Keratinocyte (primary cell): ENCODE measurements around the gene RIN3. TPM values are rescaled to one million over a fixed set of nuclear protein-coding genes. Genes with fewer than 3 reads are reported as not detected.

Experiments
- DNase-seq: peaks from one replicate; pipeline ENCODE4 v3.0.0-alpha.2; 2011; ENCODE audit warnings: low read depth, missing footprints, low spot score
- FAIRE-seq: peaks from 2 replicates; lab custom pipeline; 2011; peaks lifted over from hg19 to GRCh38; lab: Jason Lieb, UNC
- H2AFZ ChIP-seq: 2 replicates; pipeline ENCODE4 v1.6.0; 2012; ENCODE audit warnings: low read length, control low read depth, inconsistent platforms; ENCODE audit not compliant: control insufficient read depth
- H3K27ac ChIP-seq: 2 replicates; pipeline ENCODE4 v1.5.1; 2011; ENCODE audit warnings: low read length; ENCODE audit not compliant: control insufficient read depth, insufficient read depth
- H3K27me3 ChIP-seq: 3 replicates; pipeline ENCODE4 v1.6.0; 2011; ENCODE audit warnings: low read length; ENCODE audit not compliant: control insufficient read depth, insufficient read depth; ENCODE audit errors: extremely low read depth
- H3K36me3 ChIP-seq, 2 experiments: 2 replicates in 1 of 2; 3 replicates in 1 of 2; pipeline ENCODE4 v1.5.1; 2011; ENCODE audit warnings: low read length in 2 of 2, mild to moderate bottlenecking in 1 of 2; ENCODE audit not compliant: control insufficient read depth in 2 of 2, insufficient read depth in 2 of 2; ENCODE audit errors: extremely low read depth in 1 of 2
- H3K4me1 ChIP-seq: 3 replicates; pipeline ENCODE4 v1.5.1; 2011; ENCODE audit warnings: low read length; ENCODE audit not compliant: control insufficient read depth, insufficient read depth; ENCODE audit errors: extremely low read depth
- H3K4me2 ChIP-seq: 3 replicates; pipeline ENCODE4 v1.6.0; 2011; ENCODE audit warnings: low read depth, low read length; ENCODE audit not compliant: control insufficient read depth, insufficient read depth; ENCODE audit errors: extremely low read depth
- H3K4me3 ChIP-seq, 3 experiments: fragments of 200-600 bp in 1 of 3; sonication (generic) in 1 of 3; 2 replicates in 2 of 3; 3 replicates in 1 of 3; pipeline ENCODE4 v1.5.1; 2011 to 2016; ENCODE audit warnings: low read length in 3 of 3, mild to moderate bottlenecking in 3 of 3, control low read depth in 2 of 3, inconsistent platforms in 1 of 3, low read depth in 1 of 3, mixed read lengths in 1 of 3, mixed run types in 1 of 3, moderate library complexity in 1 of 3; ENCODE audit not compliant: control insufficient read depth in 2 of 3, insufficient read depth in 2 of 3; ENCODE audit errors: extremely low read depth in 1 of 3
- H3K79me2 ChIP-seq: 2 replicates; pipeline ENCODE4 v1.6.0; 2012; ENCODE audit warnings: low read length; ENCODE audit not compliant: control insufficient read depth, insufficient read depth
- H3K9ac ChIP-seq: 3 replicates; pipeline ENCODE4 v1.6.0; 2011; ENCODE audit warnings: low read length; ENCODE audit not compliant: control insufficient read depth, insufficient read depth; ENCODE audit errors: extremely low read depth
- H3K9me1 ChIP-seq: 3 replicates; pipeline ENCODE4 v1.6.0; 2011; ENCODE audit warnings: low read length; ENCODE audit not compliant: control insufficient read depth, insufficient read depth; ENCODE audit errors: extremely low read depth
- H3K9me3 ChIP-seq: 2 replicates; pipeline ENCODE4 v1.5.1; 2012; ENCODE audit warnings: low read depth, low read length; ENCODE audit not compliant: control insufficient read depth
- H4K20me1 ChIP-seq: 3 replicates; pipeline ENCODE4 v1.6.0; 2011; ENCODE audit warnings: low read length; ENCODE audit not compliant: control insufficient read depth, insufficient read depth; ENCODE audit errors: extremely low read depth
- EZH2 ChIP-seq: IDR thresholded peaks from one replicate; pipeline ENCODE4 v1.6.1; 2012; ENCODE audit warnings: inconsistent platforms, mild to moderate bottlenecking, low read length, moderate library complexity
- dilution Hi-C: fragments of 300-500 bp; cut with MboI; formaldehyde crosslinking; loops from one replicate; pipeline ENCODE4 v1.7.0; 2020; ENCODE audit warnings: low sequenced_read_pairs; ENCODE audit not compliant: extremely low pct_ligation_motif_present
- polyA plus RNA-seq, 5 experiments: library from polyadenylated mRNA; depleted of rRNA in 3 of 5; stranded (reverse) in 3 of 5; stranded (forward) in 1 of 5; unstranded in 1 of 5; fragments of >200 nt; gene quantifications; 1 replicate in 1 of 5; 2 replicates in 3 of 5; 3 replicates in 1 of 5; pipeline versions ENCODE4 v1.2.1 to v1.2.3, GENCODE V29; 2011 to 2012; ENCODE audit warnings: missing spikeins in 2 of 5, low read depth in 1 of 5, low replicate concordance in 1 of 5
- TF ChIP-seq, protein P1 (sequence below), 3 experiments: IDR thresholded peaks in 1 of 3; conservative IDR thresholded peaks in 1 of 3; optimal IDR thresholded peaks in 1 of 3; 2 replicates in 2 of 3; 3 replicates in 1 of 3; pipeline versions ENCODE3 to v1.5.1; 2011; ENCODE audit warnings: low read length in 3 of 3, mild to moderate bottlenecking in 3 of 3, moderate library complexity in 2 of 3, control low read depth in 1 of 3, inconsistent platforms in 1 of 3; ENCODE audit not compliant: insufficient read depth in 2 of 3; ENCODE audit errors: extremely low read depth in 1 of 3

RIN3 gene
- polyA plus RNA-seq, 1 donor (not counting 4 experiments of a cell fraction or from before 2014, with no cell fraction given) = 1.2 TPM

DNA sequence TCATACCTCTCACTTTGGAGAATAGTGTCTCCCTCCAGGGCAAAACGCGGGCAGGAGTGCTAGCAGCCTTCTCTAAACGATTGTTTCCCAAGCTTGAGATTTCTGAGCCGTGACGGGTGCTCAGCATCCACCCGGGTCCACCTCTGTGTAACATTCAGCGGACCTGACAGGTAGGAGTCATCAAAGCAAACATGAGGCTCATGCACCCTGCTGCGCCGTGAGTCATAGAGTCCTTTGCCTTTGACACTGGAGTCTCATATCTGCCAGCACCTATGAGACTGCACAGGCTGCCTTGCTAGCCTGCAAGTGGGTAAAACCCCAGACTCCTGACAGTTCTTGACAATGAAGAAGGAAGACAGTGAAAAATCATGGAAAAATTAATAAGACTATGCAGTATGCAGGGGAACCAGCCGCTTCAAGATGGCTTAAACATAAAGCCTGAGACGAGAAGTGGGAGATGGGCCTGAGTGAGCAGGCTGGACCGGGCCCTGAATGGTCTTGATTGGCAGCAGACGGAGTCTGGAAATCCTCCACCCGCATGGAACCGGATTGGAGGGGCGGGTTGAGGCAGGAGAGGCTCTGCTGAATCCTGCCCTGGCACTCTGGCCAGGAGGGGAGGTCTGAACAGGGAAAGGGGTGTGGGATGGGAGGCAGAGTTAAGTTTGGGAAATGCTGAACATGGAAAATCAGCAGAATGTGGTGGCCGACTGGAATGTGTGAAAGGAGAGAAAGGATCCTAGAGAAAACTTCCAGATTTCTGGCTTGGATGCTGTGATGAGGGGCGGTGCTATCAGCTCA is 180.6 kb downstream of the RIN3 start:
- dilution Hi-C loops = no loop called here
- no peak for DNase-seq
- Histone ChIP-seq H3K9ac (no peak overlapping the region), H3K4me1 (no peaks in the 10 kb centered on the region), H3K4me2 (no peak overlapping the region), H3K9me1 (no peaks in the 10 kb centered on the region), H4K20me1 (no peaks in the 10 kb centered on the region), H3K4me3 (no peak overlapping the region), H2AFZ (no peak overlapping the region), H3K36me3 (no peaks in the 10 kb centered on the region), H3K27me3 (no peaks in the 10 kb centered on the region), H3K79me2 (no peaks in the 10 kb centered on the region), H3K9me3 (no peaks in the 10 kb centered on the region), H3K27ac (no peak overlapping the region)
- FAIRE-seq = no peak
- no peak for TF ChIP-seq EZH2
- TF ChIP-seq, protein P1, sequence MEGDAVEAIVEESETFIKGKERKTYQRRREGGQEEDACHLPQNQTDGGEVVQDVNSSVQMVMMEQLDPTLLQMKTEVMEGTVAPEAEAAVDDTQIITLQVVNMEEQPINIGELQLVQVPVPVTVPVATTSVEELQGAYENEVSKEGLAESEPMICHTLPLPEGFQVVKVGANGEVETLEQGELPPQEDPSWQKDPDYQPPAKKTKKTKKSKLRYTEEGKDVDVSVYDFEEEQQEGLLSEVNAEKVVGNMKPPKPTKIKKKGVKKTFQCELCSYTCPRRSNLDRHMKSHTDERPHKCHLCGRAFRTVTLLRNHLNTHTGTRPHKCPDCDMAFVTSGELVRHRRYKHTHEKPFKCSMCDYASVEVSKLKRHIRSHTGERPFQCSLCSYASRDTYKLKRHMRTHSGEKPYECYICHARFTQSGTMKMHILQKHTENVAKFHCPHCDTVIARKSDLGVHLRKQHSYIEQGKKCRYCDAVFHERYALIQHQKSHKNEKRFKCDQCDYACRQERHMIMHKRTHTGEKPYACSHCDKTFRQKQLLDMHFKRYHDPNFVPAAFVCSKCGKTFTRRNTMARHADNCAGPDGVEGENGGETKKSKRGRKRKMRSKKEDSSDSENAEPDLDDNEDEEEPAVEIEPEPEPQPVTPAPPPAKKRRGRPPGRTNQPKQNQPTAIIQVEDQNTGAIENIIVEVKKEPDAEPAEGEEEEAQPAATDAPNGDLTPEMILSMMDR (optimal IDR thresholded peaks at IDR 0.05 in 1 of 3, IDR thresholded peaks at IDR 0.05 in 1 of 3, conservative IDR thresholded peaks at IDR 0.05 in 1 of 3; ENCODE audit: extremely low read depth in 1 of 3, insufficient read depth in 2 of 3, low read length in 3 of 3) = no peak

DNA sequence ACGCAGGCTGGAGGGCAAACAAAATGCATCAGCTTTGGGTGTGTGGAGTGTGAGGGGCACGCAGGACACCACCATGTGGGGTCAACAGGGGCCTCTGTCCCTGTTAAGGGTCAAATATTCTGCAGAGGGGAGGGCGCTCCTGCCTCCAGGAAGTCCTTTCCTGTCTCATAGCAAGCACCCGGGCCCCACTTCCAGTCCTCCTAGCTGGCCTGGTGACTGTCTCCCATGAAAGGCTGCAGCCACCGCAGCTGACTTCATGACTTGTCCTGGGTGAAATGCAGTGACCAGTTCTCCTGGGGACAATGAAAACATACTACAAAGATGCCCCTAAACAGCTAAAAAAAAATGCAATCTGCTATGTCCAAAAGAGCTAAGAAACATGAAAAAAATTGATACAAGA is 181.2 kb downstream of the RIN3 start:
- Histone ChIP-seq H3K9me1 (no peaks in the 10 kb centered on the region), H3K79me2 (no peaks in the 10 kb centered on the region), H3K36me3 (no peaks in the 10 kb centered on the region), H3K4me2 (no peak overlapping the region), H2AFZ (no peak overlapping the region), H3K9me3 (no peaks in the 10 kb centered on the region), H3K27ac (no peak overlapping the region), H3K27me3 (no peaks in the 10 kb centered on the region), H4K20me1 (no peaks in the 10 kb centered on the region), H3K9ac (no peak overlapping the region), H3K4me3 (no peak overlapping the region), H3K4me1 (no peaks in the 10 kb centered on the region)
- TF ChIP-seq, protein P1 (optimal IDR thresholded peaks at IDR 0.05 in 1 of 3, IDR thresholded peaks at IDR 0.05 in 1 of 3, conservative IDR thresholded peaks at IDR 0.05 in 1 of 3; ENCODE audit: extremely low read depth in 1 of 3, insufficient read depth in 2 of 3, low read length in 3 of 3) = no peak
- no peak for TF ChIP-seq EZH2
- DNase-seq (no peak), FAIRE-seq (no peak)
- dilution Hi-C loops = no loop called here
